HEK293 (cell line): ENCODE data around the gene ZNF597.

Source experiments
- EGR2 ChIP-seq: fragments of 450-650 bp; formaldehyde crosslinking; IDR thresholded peaks from 2 replicates; pipeline ENCODE4 v1.5.1; 2016; ENCODE audit warnings: low read depth, missing biosample characterization, missing genetic modification characterization
- TRIM28 ChIP-seq: IDR thresholded peaks from 2 replicates; pipeline ENCODE4 v1.6.1; 2011; ENCODE audit warnings: low read length, control low read depth, borderline replicate concordance
- ZBTB21 ChIP-seq: fragments of 450-650 bp; formaldehyde crosslinking; IDR thresholded peaks from 2 replicates; pipeline ENCODE4 v1.5.1; 2017; ENCODE audit warnings: missing biosample characterization, missing genetic modification characterization
- ZBTB7A ChIP-seq: fragments of 450-650 bp; formaldehyde crosslinking; IDR thresholded peaks from 2 replicates; pipeline ENCODE4 v1.5.1; 2016; ENCODE audit warnings: low read depth, missing biosample characterization, missing genetic modification characterization
- ZNF302 ChIP-seq: fragments of 450-650 bp; formaldehyde crosslinking; IDR thresholded peaks from 2 replicates; pipeline ENCODE4 v1.5.1; 2016; ENCODE audit warnings: missing biosample characterization, missing genetic modification characterization, low read depth
- ZNF335 ChIP-seq: fragments of 450-650 bp; formaldehyde crosslinking; conservative IDR thresholded peaks from 2 replicates; pipeline ENCODE4 v1.5.1; 2016; ENCODE audit warnings: missing biosample characterization, missing genetic modification characterization
- ZNF354C ChIP-seq: fragments of 450-650 bp; formaldehyde crosslinking; IDR thresholded peaks from 2 replicates; pipeline ENCODE4 v1.5.1; 2016; ENCODE audit warnings: missing biosample characterization, missing genetic modification characterization, low read depth, borderline replicate concordance
- ZNF510 ChIP-seq: fragments of 450-650 bp; formaldehyde crosslinking; IDR thresholded peaks from 2 replicates; pipeline ENCODE4 v1.5.1; 2018; ENCODE audit warnings: mild to moderate bottlenecking, missing genetic modification characterization, missing biosample characterization; ENCODE audit not compliant: insufficient replicate concordance
- TF ChIP-seq, protein P1 (sequence below): fragments of 450-650 bp; formaldehyde crosslinking; IDR thresholded peaks from 2 replicates; pipeline ENCODE4 v1.5.1; 2016; ENCODE audit warnings: missing biosample characterization, missing genetic modification characterization

DNA sequence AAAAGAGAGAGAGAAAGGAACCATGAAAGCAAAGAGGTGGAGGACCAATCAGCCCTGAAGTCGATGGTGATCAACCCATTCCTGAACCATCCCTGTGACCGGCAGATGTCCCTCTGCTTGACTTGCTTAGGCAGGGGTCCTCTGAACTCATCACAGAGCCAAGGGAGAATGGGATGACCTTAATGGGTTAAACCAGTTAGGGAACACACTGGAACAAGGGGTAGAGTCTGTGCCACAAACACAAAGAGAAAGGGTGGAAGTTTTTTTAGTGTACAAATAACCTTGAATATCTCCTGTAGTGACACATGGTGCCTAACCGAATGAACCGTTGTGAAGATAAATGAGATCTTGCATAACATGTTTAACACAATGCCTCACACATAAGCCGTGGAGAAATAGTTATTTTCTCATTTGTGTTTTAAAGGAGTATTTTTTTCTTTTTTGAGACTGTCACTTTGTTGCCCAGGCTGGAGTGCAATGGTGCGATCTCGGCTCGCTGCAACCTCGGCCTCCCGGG, 11.4 kb upstream of the ZNF597 start:
- TF ChIP-seq ZBTB7A (tag by site-specific recombination) (no peak), ZNF510 (tag by site-specific recombination) (no peak), TRIM28 (no peak), ZNF354C (no peak), EGR2 (tag by site-specific recombination) (no peak), ZBTB21 (tag by site-specific recombination) (no peak), ZNF302 (tag by site-specific recombination) (no peak), ZNF335 (no peak)
- TF ChIP-seq, protein P1, sequence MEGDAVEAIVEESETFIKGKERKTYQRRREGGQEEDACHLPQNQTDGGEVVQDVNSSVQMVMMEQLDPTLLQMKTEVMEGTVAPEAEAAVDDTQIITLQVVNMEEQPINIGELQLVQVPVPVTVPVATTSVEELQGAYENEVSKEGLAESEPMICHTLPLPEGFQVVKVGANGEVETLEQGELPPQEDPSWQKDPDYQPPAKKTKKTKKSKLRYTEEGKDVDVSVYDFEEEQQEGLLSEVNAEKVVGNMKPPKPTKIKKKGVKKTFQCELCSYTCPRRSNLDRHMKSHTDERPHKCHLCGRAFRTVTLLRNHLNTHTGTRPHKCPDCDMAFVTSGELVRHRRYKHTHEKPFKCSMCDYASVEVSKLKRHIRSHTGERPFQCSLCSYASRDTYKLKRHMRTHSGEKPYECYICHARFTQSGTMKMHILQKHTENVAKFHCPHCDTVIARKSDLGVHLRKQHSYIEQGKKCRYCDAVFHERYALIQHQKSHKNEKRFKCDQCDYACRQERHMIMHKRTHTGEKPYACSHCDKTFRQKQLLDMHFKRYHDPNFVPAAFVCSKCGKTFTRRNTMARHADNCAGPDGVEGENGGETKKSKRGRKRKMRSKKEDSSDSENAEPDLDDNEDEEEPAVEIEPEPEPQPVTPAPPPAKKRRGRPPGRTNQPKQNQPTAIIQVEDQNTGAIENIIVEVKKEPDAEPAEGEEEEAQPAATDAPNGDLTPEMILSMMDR (tag by site-specific recombination): no peak
